ENCODE measurements around the gene HTATSF1. TPM values are rescaled to one million over a fixed set of nuclear protein-coding genes. Genes with fewer than 3 reads are reported as not detected.

HTATSF1 gene
- total RNA-seq, 4 donors from 2014 or later, result 37.5 to 53.1 (median 44.1) TPM

DNA sequence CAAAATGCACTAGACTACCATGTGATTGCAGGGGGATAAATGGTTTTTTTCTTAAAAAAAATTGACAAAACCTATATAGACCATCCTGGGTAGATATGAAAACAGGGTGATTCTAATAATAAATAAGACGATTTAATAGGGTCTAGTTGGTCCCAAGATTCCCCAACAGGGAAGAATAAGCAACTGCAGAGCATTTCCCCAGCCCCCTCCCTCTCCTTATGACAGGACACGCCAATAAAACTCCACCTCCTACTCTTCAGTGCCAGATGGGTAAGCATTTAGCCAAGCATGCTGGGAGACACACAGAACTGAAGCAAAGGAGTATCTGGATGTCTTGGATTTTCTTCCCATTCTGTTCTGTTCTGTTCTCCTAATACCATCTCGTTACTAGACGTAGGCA is 9.7 kb upstream of the HTATSF1 start, which contains the start of gene BRS3:
BRS3 (plus strand) TSS at position 301 of the 400 bp plus-strand sequence. CDS start 168 bp downstream, outside the sequence.
- peaks cover 0 to 53% of the 10 kb centered on the region in 2 donors for H3K27me3 ChIP-seq
- H3K4me3 ChIP-seq, result no peak within 1 kb of the TSS
- WGBS, 2 donors, result 60 to 71% methylated on average over 4 of the region's 4 CpGs
- H3K36me3 ChIP-seq, result no peaks in the 10 kb centered on the region
- H3K4me1 ChIP-seq, result no peaks in the 10 kb centered on the region
- no peak for DNase-seq (ENCODE audit: low spot score in 2 of 2)
- H3K9me3 ChIP-seq, result no peaks in the 10 kb centered on the region
- TF ChIP-seq POLR2A (IDR thresholded peaks at IDR 0.05) (no peak), EP300 (IDR thresholded peaks at IDR 0.05) (no peak)
- TF ChIP-seq, protein P1, sequence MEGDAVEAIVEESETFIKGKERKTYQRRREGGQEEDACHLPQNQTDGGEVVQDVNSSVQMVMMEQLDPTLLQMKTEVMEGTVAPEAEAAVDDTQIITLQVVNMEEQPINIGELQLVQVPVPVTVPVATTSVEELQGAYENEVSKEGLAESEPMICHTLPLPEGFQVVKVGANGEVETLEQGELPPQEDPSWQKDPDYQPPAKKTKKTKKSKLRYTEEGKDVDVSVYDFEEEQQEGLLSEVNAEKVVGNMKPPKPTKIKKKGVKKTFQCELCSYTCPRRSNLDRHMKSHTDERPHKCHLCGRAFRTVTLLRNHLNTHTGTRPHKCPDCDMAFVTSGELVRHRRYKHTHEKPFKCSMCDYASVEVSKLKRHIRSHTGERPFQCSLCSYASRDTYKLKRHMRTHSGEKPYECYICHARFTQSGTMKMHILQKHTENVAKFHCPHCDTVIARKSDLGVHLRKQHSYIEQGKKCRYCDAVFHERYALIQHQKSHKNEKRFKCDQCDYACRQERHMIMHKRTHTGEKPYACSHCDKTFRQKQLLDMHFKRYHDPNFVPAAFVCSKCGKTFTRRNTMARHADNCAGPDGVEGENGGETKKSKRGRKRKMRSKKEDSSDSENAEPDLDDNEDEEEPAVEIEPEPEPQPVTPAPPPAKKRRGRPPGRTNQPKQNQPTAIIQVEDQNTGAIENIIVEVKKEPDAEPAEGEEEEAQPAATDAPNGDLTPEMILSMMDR (IDR thresholded peaks at IDR 0.05), result no peak
- H3K27ac ChIP-seq, result no peak within 1 kb of the TSS

DNA sequence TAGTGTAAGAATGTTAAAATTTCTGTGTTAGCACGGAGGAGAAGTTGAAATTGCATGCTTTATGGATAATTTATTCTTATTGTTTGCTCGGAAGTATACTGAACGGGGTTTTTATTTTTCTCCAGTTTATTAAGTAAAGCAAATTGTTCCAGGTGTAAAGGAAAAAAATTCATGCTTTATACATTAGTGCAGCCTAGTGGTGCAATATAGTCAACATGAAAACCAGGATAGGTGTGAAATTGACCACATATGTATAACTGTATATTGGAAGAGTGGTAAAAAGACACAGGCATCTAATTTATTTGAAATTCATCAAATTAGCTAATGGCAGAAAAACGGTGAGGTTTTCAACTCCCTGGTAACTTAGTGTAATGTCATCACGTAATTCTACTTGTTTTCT is 8.7 kb upstream of the HTATSF1 start:
- H3K27ac ChIP-seq, result no peak overlapping the region
- no peak for DNase-seq (ENCODE audit: low spot score in 2 of 2)
- H3K36me3 ChIP-seq, result no peaks in the 10 kb centered on the region
- WGBS, 2 donors, result 43 to 59% methylated on average over 5 of the region's 5 CpGs
- no peak overlapping the region for H3K4me3 ChIP-seq
- TF ChIP-seq, protein P1 (IDR thresholded peaks at IDR 0.05), result no peak
- TF ChIP-seq EP300 (IDR thresholded peaks at IDR 0.05) (no peak), POLR2A (IDR thresholded peaks at IDR 0.05) (no peak)
- no peaks in the 10 kb centered on the region for H3K4me1 ChIP-seq
- H3K9me3 ChIP-seq, result no peaks in the 10 kb centered on the region
- peaks cover 0 to 53% of the 10 kb centered on the region in 2 donors for H3K27me3 ChIP-seq

- TF ChIP-seq, protein P1 (IDR thresholded peaks at IDR 0.05), result no peak
- TF ChIP-seq EP300 (IDR thresholded peaks at IDR 0.05), result no peak
- TF ChIP-seq POLR2A (IDR thresholded peaks at IDR 0.05), result no peak
- H3K9me3 ChIP-seq, result no peaks in the 10 kb centered on the region
- H3K27ac ChIP-seq, result no peak overlapping the region
- H3K36me3 ChIP-seq, result no peaks in the 10 kb centered on the region
- H3K27me3 ChIP-seq, result peaks cover 0 to 48% of the 10 kb centered on the region in 2 donors
- H3K4me1 ChIP-seq, result peaks cover 0 to 5% (median 0%) of the 10 kb centered on the region in 4 donors
- no peak overlapping the region for H3K4me3 ChIP-seq
- DNase-seq (ENCODE audit: low spot score in 2 of 2), result no peak
- 69 to 78% methylated on average over 6 of the region's 6 CpGs for WGBS, 2 donors
Measured at GRCh38 chrX:136491832-136492231, 5.6 kb upstream of the HTATSF1 start.

- Histone ChIP-seq H3K27me3 (peaks cover 0 to 36% of the 10 kb centered on the region in 2 donors), H3K27ac (no peak overlapping the region), H3K4me3 (no peak overlapping the region), H3K9me3 (no peaks in the 10 kb centered on the region), H3K4me1 (peaks cover 0 to 6% (median 0%) of the 10 kb centered on the region in 4 donors), H3K36me3 (no peaks in the 10 kb centered on the region)
- TF ChIP-seq POLR2A (IDR thresholded peaks at IDR 0.05) (no peak), EP300 (IDR thresholded peaks at IDR 0.05) (no peak)
- TF ChIP-seq, protein P1 (IDR thresholded peaks at IDR 0.05), result no peak
- WGBS, 2 donors, result 18 to 22% methylated on average over 1 of the region's 1 CpG
- no peak for DNase-seq (ENCODE audit: low spot score in 2 of 2)
Measured at GRCh38 chrX:136493011-136493410, 4.4 kb upstream of the HTATSF1 start.

- no peak for TF ChIP-seq POLR2A (IDR thresholded peaks at IDR 0.05)
- no peak for TF ChIP-seq EP300 (IDR thresholded peaks at IDR 0.05)
- TF ChIP-seq, protein P1 (IDR thresholded peaks at IDR 0.05), result no peak
- Histone ChIP-seq H3K4me1 (peaks cover 0 to 21% (median 0%) of the 10 kb centered on the region in 4 donors), H3K4me3 (no peak overlapping the region), H3K27me3 (peaks cover 0 to 17% of the 10 kb centered on the region in 2 donors), H3K36me3 (no peaks in the 10 kb centered on the region), H3K9me3 (no peaks in the 10 kb centered on the region), H3K27ac (no peak overlapping the region)
- no peak for DNase-seq (ENCODE audit: low spot score in 2 of 2)
- WGBS, 2 donors, result 74 to 80% methylated on average over 4 of the region's 4 CpGs
Measured at GRCh38 chrX:136495043-136495442, 2.3 kb upstream of the HTATSF1 start.

Data from tibial nerve (tissue), 4 donors.